A673 (cell line): ENCODE results near the gene NIBAN1. TPM values are rescaled to one million over a fixed set of nuclear protein-coding genes. Genes with fewer than 3 reads are reported as not detected.

Experiments
- BruUV-seq: library from RNA; stranded (reverse); fragments of 400-500 nt; replicated peaks from 2 replicates; lab custom pipeline; 2021; lab: Mats Ljungman, UMichigan
- CTCF ChIA-PET: fragments of 300-600 bp; sonication (Branson Sonifier 250); formaldehyde crosslinking; loops from one replicate; lab custom pipeline; 2022; ENCODE audit warnings: antibody characterized with exemption; lab: Charles Lee
- POLR2A ChIA-PET: fragments of 300-600 bp; sonication (Branson Sonifier 250); formaldehyde crosslinking; loops from one replicate; lab custom pipeline; 2022; ENCODE audit warnings: antibody characterized with exemption; ENCODE audit not compliant: low non-redundant PET; lab: Charles Lee
- DNase-seq: peaks from one replicate; pipeline ENCODE4 v3.0.0-alpha.2; 2015; ENCODE audit warnings: low spot score
- H3K27ac ChIP-seq: fragments of 200-600 bp; sonication (generic); 2 replicates; pipeline ENCODE4 v1.5.1; 2016; ENCODE audit warnings: mixed run types, low read depth, mild to moderate bottlenecking, mixed read lengths, antibody characterized with exemption, low read length; ENCODE audit not compliant: poor library complexity, severe bottlenecking
- H3K27me3 ChIP-seq: fragments of 200-600 bp; sonication (generic); replicated peaks from 2 replicates; pipeline ENCODE4 v1.6.1; 2017; ENCODE audit warnings: mixed run types, low read depth, mild to moderate bottlenecking, mixed read lengths, antibody characterized with exemption, low read length; ENCODE audit not compliant: insufficient read depth, poor library complexity
- H3K36me3 ChIP-seq: fragments of 200-600 bp; sonication (generic); 2 replicates; pipeline ENCODE4 v1.6.1; 2016; ENCODE audit warnings: mixed run types, mild to moderate bottlenecking, mixed read lengths, antibody characterized with exemption, low read length; ENCODE audit not compliant: insufficient read depth, poor library complexity, severe bottlenecking
- H3K4me1 ChIP-seq: fragments of 200-600 bp; sonication (generic); 2 replicates; pipeline ENCODE4 v1.6.1; 2017; ENCODE audit warnings: mixed run types, mild to moderate bottlenecking, mixed read lengths, antibody characterized with exemption, low read length; ENCODE audit not compliant: insufficient read depth, poor library complexity, severe bottlenecking
- H3K4me3 ChIP-seq: fragments of 200-600 bp; sonication (generic); 2 replicates; pipeline ENCODE4 v1.5.1; 2016; ENCODE audit warnings: low read depth, mixed run types, mild to moderate bottlenecking, mixed read lengths, low read length; ENCODE audit not compliant: poor library complexity, severe bottlenecking
- H3K9me3 ChIP-seq: fragments of 200-600 bp; sonication (generic); 2 replicates; pipeline ENCODE4 v1.6.1; 2016; ENCODE audit warnings: mixed run types, low read depth, mild to moderate bottlenecking, mixed read lengths, antibody characterized with exemption, low read length; ENCODE audit not compliant: poor library complexity, severe bottlenecking
- EZH2 ChIP-seq: fragments of 200-600 bp; sonication (generic); IDR thresholded peaks from 2 replicates; pipeline ENCODE4 v1.6.1; 2017; ENCODE audit warnings: borderline replicate concordance, low read depth, mild to moderate bottlenecking, mixed read lengths, antibody characterized with exemption, low read length; ENCODE audit not compliant: poor library complexity, severe bottlenecking
- intact Hi-C: fragments of 100-400 bp; cut with micrococcal nuclease; formaldehyde crosslinking; loops from one replicate; pipeline ENCODE4 v1.10.0; 2022; ENCODE audit not compliant: unreplicated experiment
- total RNA-seq: library from RNA; stranded (reverse); gene quantifications from 2 replicates; pipeline ENCODE4 v1.2.3, GENCODE V29; 2021
- TF ChIP-seq, protein P1 (sequence below): fragments of 300-800, 200-600 bp; sonication (generic); conservative IDR thresholded peaks from 2 replicates; pipeline ENCODE4 v1.5.1; 2017; ENCODE audit warnings: low read depth, mild to moderate bottlenecking, antibody characterized with exemption, low read length, moderate library complexity, mixed read lengths

Gene NIBAN1
- total RNA-seq, 1 experiment from 2014 or later: 52.9 TPM

DNA sequence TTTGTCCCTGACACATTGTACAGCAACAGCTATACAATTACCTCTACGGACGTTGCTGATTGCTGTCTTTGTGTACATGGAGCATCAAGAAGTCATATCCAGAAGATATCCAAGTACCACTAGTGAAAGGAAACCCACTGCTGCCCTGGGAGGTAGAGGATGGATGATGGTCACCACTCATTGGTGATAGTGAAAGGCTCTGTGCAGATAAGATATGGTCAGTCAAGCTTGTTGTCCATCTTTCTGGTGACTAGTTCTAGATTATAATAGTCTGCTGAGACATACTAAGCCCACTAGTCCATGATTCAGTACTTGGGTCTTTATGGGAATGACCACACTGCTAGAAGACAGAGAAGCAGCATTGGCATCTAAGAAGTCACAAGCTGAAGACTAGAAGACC is 30.3 kb downstream of the NIBAN1 start:
- Histone ChIP-seq H3K4me1 (peaks cover 35% of the 10 kb centered on the region), H3K4me3 (no peak overlapping the region), H3K9me3 (no peaks in the 10 kb centered on the region), H3K27me3 (no peaks in the 10 kb centered on the region), H3K36me3 (peaks cover 4% of the 10 kb centered on the region), H3K27ac (no peak overlapping the region)
- intact Hi-C loops: no loop called here
- TF ChIP-seq, protein P1, sequence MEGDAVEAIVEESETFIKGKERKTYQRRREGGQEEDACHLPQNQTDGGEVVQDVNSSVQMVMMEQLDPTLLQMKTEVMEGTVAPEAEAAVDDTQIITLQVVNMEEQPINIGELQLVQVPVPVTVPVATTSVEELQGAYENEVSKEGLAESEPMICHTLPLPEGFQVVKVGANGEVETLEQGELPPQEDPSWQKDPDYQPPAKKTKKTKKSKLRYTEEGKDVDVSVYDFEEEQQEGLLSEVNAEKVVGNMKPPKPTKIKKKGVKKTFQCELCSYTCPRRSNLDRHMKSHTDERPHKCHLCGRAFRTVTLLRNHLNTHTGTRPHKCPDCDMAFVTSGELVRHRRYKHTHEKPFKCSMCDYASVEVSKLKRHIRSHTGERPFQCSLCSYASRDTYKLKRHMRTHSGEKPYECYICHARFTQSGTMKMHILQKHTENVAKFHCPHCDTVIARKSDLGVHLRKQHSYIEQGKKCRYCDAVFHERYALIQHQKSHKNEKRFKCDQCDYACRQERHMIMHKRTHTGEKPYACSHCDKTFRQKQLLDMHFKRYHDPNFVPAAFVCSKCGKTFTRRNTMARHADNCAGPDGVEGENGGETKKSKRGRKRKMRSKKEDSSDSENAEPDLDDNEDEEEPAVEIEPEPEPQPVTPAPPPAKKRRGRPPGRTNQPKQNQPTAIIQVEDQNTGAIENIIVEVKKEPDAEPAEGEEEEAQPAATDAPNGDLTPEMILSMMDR: no peak
- no peak for TF ChIP-seq EZH2
- BruUV-seq: no TSS peak
- no peak for DNase-seq
- CTCF ChIA-PET: no interaction called here
- POLR2A ChIA-PET: no interaction called here

DNA sequence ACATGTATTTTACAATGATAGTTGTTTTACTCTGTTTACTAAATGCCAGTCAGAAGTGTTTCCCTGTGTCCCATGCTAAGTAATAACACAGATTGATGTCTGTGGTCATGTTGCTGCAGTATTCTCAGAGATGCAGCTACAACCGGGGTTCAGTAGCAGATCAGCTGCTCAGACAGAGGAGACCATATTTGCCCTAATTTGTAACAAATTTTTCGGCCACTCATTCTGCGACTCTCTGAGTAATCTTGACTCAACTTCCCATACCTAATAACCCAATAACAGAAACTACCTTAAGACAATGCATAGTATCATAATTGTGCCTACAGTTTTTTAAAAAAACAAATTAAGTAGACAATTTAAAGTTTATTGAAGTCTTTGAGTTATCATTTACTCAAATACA is 32.6 kb downstream of the NIBAN1 start:
- H3K27me3 ChIP-seq: no peaks in the 10 kb centered on the region
- CTCF ChIA-PET: no interaction called here
- H3K9me3 ChIP-seq: no peaks in the 10 kb centered on the region
- H3K4me3 ChIP-seq: no peak overlapping the region
- H3K4me1 ChIP-seq: peaks cover 16% of the 10 kb centered on the region
- TF ChIP-seq EZH2: no peak
- TF ChIP-seq, protein P1: no peak
- peaks cover 4% of the 10 kb centered on the region for H3K36me3 ChIP-seq
- POLR2A ChIA-PET: no interaction called here
- no peak overlapping the region for H3K27ac ChIP-seq
- no peak for DNase-seq
- intact Hi-C loops: no loop called here
- no TSS peak for BruUV-seq

DNA sequence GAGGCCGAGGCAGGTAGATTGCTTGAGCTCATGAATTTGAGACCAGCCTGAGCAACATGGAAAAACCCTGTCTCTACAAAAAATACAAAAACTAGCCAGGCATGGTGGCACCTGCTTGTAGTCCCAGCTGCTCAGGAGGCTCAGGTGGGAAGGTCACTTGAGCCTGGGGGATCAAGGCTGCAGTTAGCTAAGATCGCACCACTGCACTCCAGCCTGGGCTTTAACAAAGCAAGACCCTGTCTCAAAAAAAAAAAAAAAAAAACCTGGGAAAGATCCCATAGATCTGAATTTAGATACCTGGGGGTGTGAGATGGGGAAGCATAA is 32.9 kb downstream of the NIBAN1 start:
- TF ChIP-seq, protein P1: no peak
- TF ChIP-seq EZH2: no peak
- ChIA-PET POLR2A (no interaction called here), CTCF (no interaction called here)
- Histone ChIP-seq H3K4me1 (peaks cover 15% of the 10 kb centered on the region), H3K27ac (no peak overlapping the region), H3K4me3 (no peak overlapping the region), H3K27me3 (no peaks in the 10 kb centered on the region), H3K36me3 (peaks cover 4% of the 10 kb centered on the region), H3K9me3 (no peaks in the 10 kb centered on the region)
- intact Hi-C loops: no loop called here
- DNase-seq: no peak
- BruUV-seq: no TSS peak
